GM23338 (cell line): Measurements from ENCODE around the gene CHMP6. TPM values are rescaled to one million over a fixed set of nuclear protein-coding genes. Genes with fewer than 3 reads are reported as not detected.
A peak's percentile ranks its signal among the peaks of the same experiment; 100 is the strongest.

Source experiments
- ATAC-seq: fragments of 200-7000 bp; cut with Tn5 transposase; 3 replicates; pipeline ENCODE4 v1.9.1; 2020
- DNase-seq: peaks from one replicate; pipeline ENCODE4 v3.0.0-alpha.2; 2015; ENCODE audit warnings: low spot score
- H2AFZ ChIP-seq: fragments of 200-600 bp; sonication (generic); 2 replicates; pipeline ENCODE4 v1.8.0; 2016; ENCODE audit warnings: antibody characterized with exemption, mild to moderate bottlenecking, moderate library complexity
- H3F3A ChIP-seq: fragments of 200-600 bp; sonication (generic); replicated peaks from 2 replicates; pipeline ENCODE4 v1.8.0; 2017; ENCODE audit warnings: antibody characterized with exemption, mixed run types, low read depth
- H3K27ac ChIP-seq: fragments of 200-600 bp; sonication (generic); 2 replicates; pipeline ENCODE4 v1.6.1; 2016; ENCODE audit warnings: low read depth
- H3K27me3 ChIP-seq: fragments of 200-600 bp; sonication (generic); 2 replicates; pipeline ENCODE4 v1.8.0; 2016; ENCODE audit warnings: mild to moderate bottlenecking, mixed run types, moderate library complexity; ENCODE audit not compliant: insufficient read depth
- H3K36me3 ChIP-seq: fragments of 200-600 bp; sonication (generic); 2 replicates; pipeline ENCODE4 v1.8.0; 2016; ENCODE audit warnings: mild to moderate bottlenecking; ENCODE audit not compliant: insufficient read depth
- H3K4me1 ChIP-seq: fragments of 200-600 bp; sonication (generic); 2 replicates; pipeline ENCODE4 v1.8.0; 2016; ENCODE audit warnings: mild to moderate bottlenecking, moderate library complexity; ENCODE audit not compliant: insufficient read depth
- H3K4me2 ChIP-seq: fragments of 200-600 bp; sonication (generic); 2 replicates; pipeline ENCODE4 v1.7.1; 2017; ENCODE audit warnings: mixed run types
- H3K4me3 ChIP-seq: fragments of 200-600 bp; sonication (generic); 2 replicates; pipeline ENCODE4 v1.6.1; 2016; ENCODE audit warnings: mixed run types
- H3K79me2 ChIP-seq: fragments of 200-600 bp; sonication (generic); replicated peaks from 2 replicates; pipeline ENCODE4 v1.8.0; 2017; ENCODE audit warnings: mild to moderate bottlenecking; ENCODE audit not compliant: insufficient read depth
- H3K9me2 ChIP-seq: fragments of 200-600 bp; sonication (generic); 2 replicates; pipeline ENCODE4 v1.8.0; 2017; ENCODE audit not compliant: insufficient read depth
- H4K20me1 ChIP-seq: fragments of 200-600 bp; sonication (generic); replicated peaks from 2 replicates; pipeline ENCODE4 v1.8.0; 2017; ENCODE audit warnings: mild to moderate bottlenecking; ENCODE audit not compliant: insufficient read depth
- H3K27ac Mint-ChIP-seq: 2 replicates; pipeline ENCODE4 v1.8.0; 2020; ENCODE audit warnings: inconsistent platforms, mild to moderate bottlenecking, moderate library complexity, mixed read lengths
- H3K27me3 Mint-ChIP-seq: 3 replicates; pipeline ENCODE4 v1.8.0; 2022; ENCODE audit warnings: low read depth, mild to moderate bottlenecking, moderate library complexity, mixed read lengths, inconsistent platforms; ENCODE audit not compliant: insufficient read depth, poor library complexity
- H3K36me3 Mint-ChIP-seq: 3 replicates; pipeline ENCODE4 v1.8.0; 2021; ENCODE audit warnings: low read depth, mild to moderate bottlenecking, inconsistent platforms, moderate library complexity, mixed read lengths
- H3K4me1 Mint-ChIP-seq: 3 replicates; pipeline ENCODE4 v1.8.0; 2020; ENCODE audit warnings: mild to moderate bottlenecking, inconsistent platforms, mixed read lengths
- H3K4me3 Mint-ChIP-seq: 3 replicates; pipeline ENCODE4 v1.8.0; 2021; ENCODE audit warnings: moderate library complexity, mild to moderate bottlenecking, inconsistent platforms, mixed read lengths
- H3K9me3 Mint-ChIP-seq: 3 replicates; pipeline ENCODE4 v1.8.0; 2020; ENCODE audit warnings: moderate library complexity, mild to moderate bottlenecking, inconsistent platforms, mixed read lengths
- CREB1 ChIP-seq: fragments of 250-450 bp; sonication (Bioruptor Pico); IDR thresholded peaks from 2 replicates; pipeline ENCODE4 v1.5.0; 2020; ENCODE audit warnings: low read depth, mild to moderate bottlenecking, moderate library complexity
- JUNB ChIP-seq: IDR thresholded peaks from one replicate; pipeline ENCODE4 v1.6.1; 2016; ENCODE audit warnings: antibody characterized with exemption; ENCODE audit not compliant: unreplicated experiment
- NANOG ChIP-seq: IDR thresholded peaks from 2 replicates; pipeline ENCODE4 v1.6.1; 2016; ENCODE audit warnings: antibody characterized with exemption, borderline replicate concordance
- POLR2AphosphoS5 ChIP-seq: IDR thresholded peaks from 2 replicates; pipeline ENCODE4 v1.6.1; 2016; ENCODE audit warnings: antibody characterized with exemption, low read depth
- REST ChIP-seq: IDR thresholded peaks from one replicate; pipeline ENCODE4 v1.6.1; 2018; ENCODE audit warnings: antibody characterized with exemption; ENCODE audit not compliant: unreplicated experiment
- ZNF331 ChIP-seq: fragments of 250-450 bp; sonication (Bioruptor Pico); IDR thresholded peaks from 2 replicates; pipeline ENCODE4 v1.5.0; 2020; ENCODE audit warnings: low read depth, mild to moderate bottlenecking, moderate library complexity
- polyA plus RNA-seq: library from polyadenylated mRNA; unstranded; fragments of >200 nt; fragmentation: Nextera tagmentation; extraction: Ambion mirVana; gene quantifications from 2 replicates; pipeline ENCODE4 v1.2.1, GENCODE V29; 2016
- total RNA-seq: library from RNA; depleted of rRNA; stranded (reverse); fragments of >200 nt; shearing (Covaris generic); gene quantifications from 2 replicates; pipeline ENCODE4 v1.2.3, GENCODE V29; 2014

Gene CHMP6
- total and polyA plus RNA-seq, 2 experiments from 2014 or later: 12.3 to 14.0 TPM

- no peak for ATAC-seq
- peaks cover 4% of the 10 kb centered on the region for H3K27me3 Mint-ChIP-seq
- no peak overlapping the region; the same call in 1 of the 2 replicates for H3K27ac Mint-ChIP-seq
These were observed 29.0 kb upstream of the CHMP6 start for GRCh38 chr17:80962356-80963329.

GRCh38 chr17:80963812-80964543, 27.7 kb upstream of the CHMP6 start:
- H3K27ac ChIP-seq: no peak overlapping the region
- ATAC-seq (peak; percentile 50), DNase-seq (no peak)
- peaks cover 7% of the 10 kb centered on the region for H3K27me3 Mint-ChIP-seq
- no peaks in the 10 kb centered on the region for H3K4me1 ChIP-seq
- no peak overlapping the region for H3K27ac Mint-ChIP-seq
- H2AFZ ChIP-seq: no peak overlapping the region
- H3K36me3 ChIP-seq: no peaks in the 10 kb centered on the region
- no peak overlapping the region for H3K4me2 ChIP-seq
- H3K9me2 ChIP-seq: no peaks in the 10 kb centered on the region
- H3F3A ChIP-seq: no peaks in the 10 kb centered on the region
- no peaks in the 10 kb centered on the region for H3K27me3 ChIP-seq
- no peaks in the 10 kb centered on the region for H4K20me1 ChIP-seq
- no peak overlapping the region for H3K4me3 Mint-ChIP-seq
- H3K9me3 Mint-ChIP-seq: no peaks in the 10 kb centered on the region; the same call in 2 of the 3 replicates
- peaks cover 6% of the 10 kb centered on the region; the same call in 2 of the 3 replicates for H3K4me1 Mint-ChIP-seq
- H3K79me2 ChIP-seq: no peaks in the 10 kb centered on the region
- peaks cover 4% of the 10 kb centered on the region; the same call in 1 of the 3 replicates for H3K36me3 Mint-ChIP-seq
- no peak overlapping the region for H3K4me3 ChIP-seq
- no peak for TF ChIP-seq CREB1
- TF ChIP-seq NANOG: no peak
- no peak for TF ChIP-seq JUNB
- no peak for TF ChIP-seq ZNF331 (CRISPR knock-in tag)

More at GRCh38 chr17:80962356-80963329, 29.0 kb upstream of the CHMP6 start:
- Histone ChIP-seq H3K36me3 (no peaks in the 10 kb centered on the region), H3K9me2 (no peaks in the 10 kb centered on the region), H3K4me3 (no peak overlapping the region), H2AFZ (no peak overlapping the region), H3K4me1 (no peaks in the 10 kb centered on the region), H3K27ac (no peak overlapping the region), H4K20me1 (no peaks in the 10 kb centered on the region), H3K27me3 (no peaks in the 10 kb centered on the region), H3F3A (no peaks in the 10 kb centered on the region), H3K79me2 (no peaks in the 10 kb centered on the region), H3K4me2 (no peak overlapping the region)
- TF ChIP-seq REST: no peak
- TF ChIP-seq POLR2AphosphoS5: no peak
- H3K9me3 Mint-ChIP-seq: no peaks in the 10 kb centered on the region; the same call in 2 of the 3 replicates
- DNase-seq: no peak
- H3K4me3 Mint-ChIP-seq: no peak overlapping the region
- H3K4me1 Mint-ChIP-seq: peaks cover 6% of the 10 kb centered on the region; the same call in 2 of the 3 replicates
- H3K36me3 Mint-ChIP-seq: peaks cover 4% of the 10 kb centered on the region; the same call in 1 of the 3 replicates
